Activated naive CD4-positive, alpha-beta T cell (primary cell): Measurements from ENCODE around the gene DNMT3A.

Experiments
- DNase-seq, 4 experiments: peaks; one replicate each; lab custom pipeline; 2025; lab: John Stamatoyannopoulos, UW

Gene DNMT3A

GRCh38 chr2:25341753-25342371 lies at the start of gene DNMT3A:
DNMT3A (minus strand) TSS chr2:25341925; CDS start chr2:25313984, 27,941 bp downstream.
- DNase-seq = peak in 2 of 4 experiments; percentile 28 to 56

GRCh38 chr2:25389161-25389560 lies 47.4 kb upstream of the DNMT3A start:
- DNase-seq = no peak

DNA sequence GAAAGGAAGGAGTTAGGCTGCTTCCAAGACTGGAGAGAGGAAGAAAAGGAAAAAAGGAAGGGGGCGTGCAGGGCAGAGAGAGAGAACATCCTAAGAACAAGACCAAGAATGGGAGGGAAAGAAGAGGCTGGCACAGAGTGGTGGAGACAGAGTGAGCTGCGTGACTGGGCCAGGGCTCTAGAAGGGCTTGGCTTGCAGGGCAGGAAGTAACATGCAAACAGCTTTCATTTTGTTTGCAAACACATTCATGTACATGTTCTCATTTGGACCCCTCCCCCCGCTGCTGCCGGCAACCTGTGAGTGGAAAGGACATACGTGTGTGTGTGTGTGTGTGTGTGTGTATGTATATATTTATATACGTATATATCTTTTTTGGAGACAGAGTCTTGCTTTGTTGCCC lies 46.8 kb upstream of the DNMT3A start:
- DNase-seq = no peak

DNA sequence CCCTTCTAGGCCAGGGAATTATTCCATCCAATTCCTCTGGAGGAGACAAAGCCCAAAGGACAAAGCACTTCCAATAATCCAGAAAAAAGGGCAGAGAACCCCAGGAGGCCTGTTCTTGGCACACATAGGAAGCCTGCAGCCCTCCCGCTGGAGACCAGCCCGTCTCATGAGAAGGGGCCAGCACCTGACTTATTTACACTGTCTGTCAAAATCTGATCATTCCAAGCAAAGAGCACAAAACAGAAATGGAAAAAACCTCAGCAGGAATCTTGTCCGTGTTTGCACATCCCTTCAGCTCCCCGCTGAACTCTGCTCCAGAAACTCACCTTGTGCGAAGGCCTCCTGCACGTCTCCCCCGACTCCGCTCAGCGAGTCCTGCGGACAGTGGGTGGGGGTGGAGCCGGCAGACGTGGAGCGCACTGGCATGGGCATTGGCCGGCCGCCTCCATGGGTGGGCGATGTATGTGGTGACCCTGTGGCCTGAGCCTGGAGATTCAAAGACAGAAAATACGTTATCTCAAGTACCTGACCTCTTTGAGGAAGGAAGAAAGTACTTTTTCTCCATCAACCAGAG lies 46.2 kb upstream of the DNMT3A start:
- no peak for DNase-seq

- DNase-seq = no peak
Measured at GRCh38 chr2:25386971-25387875, 45.5 kb upstream of the DNMT3A start.

- no peak for DNase-seq
Measured at GRCh38 chr2:25385910-25386309, 44.2 kb upstream of the DNMT3A start.

GRCh38 chr2:25383806-25384205 lies 42.1 kb upstream of the DNMT3A start:
- no peak for DNase-seq

DNA sequence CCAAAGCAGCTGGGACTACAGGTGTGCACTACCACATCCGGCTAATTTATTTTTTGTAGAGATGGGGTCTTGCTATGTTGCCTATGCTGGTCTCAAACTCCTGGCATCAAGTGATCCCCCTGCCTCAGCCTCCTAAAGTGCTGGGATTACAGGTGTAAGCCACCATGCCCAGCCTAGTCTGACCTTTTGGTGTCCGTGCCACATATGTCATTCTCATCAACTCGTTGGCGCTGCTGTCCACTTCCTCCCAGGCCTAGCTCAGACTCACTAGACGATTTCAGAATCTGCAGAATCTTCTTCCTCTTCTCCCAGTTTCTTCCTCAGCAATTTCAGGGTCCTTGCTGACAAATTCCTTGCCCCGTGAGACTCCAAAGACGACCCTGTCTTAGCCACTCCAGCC lies 39.8 kb upstream of the DNMT3A start:
- no peak for DNase-seq

GRCh38 chr2:25380586-25381375 lies 39.1 kb upstream of the DNMT3A start:
- DNase-seq = no peak

DNA sequence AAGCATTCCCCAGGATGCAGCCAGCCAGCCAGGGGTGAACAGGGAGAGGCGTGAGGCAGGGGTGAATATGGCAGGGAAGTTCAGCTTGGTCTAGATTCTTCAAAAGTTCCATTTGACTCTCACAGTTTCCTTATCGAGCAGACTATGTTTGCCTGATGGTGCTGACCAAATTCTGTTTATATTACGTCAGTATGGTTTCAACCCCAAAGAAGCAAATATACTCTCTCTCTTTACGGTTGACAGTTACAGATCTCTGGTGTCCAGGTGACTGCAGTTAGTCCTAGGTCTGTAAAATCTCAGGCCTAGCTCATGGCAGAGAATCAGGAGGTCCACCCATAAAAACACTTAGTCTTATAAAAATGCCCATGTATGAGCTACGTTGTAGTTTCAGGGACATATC lies 38.3 kb upstream of the DNMT3A start:
- no peak for DNase-seq

DNA sequence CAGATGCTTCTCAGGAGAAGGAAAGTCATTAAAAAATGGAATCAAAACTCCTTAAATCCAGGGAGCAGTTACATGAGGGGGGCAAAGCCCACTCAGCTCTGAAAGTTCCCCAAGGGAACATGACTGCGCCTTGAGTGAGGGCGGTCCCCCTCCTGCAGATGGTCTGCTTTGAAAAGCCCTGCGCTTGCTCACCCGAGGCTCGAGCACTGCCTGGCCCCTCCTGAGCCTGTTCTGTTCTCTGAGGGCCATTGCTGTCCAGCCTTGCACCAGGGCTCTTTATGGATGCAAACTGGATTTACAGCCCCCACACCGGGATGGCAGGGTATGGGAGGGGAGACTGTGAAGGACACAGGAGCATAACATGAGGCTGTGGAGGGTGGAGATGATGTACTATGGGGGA lies 37.8 kb upstream of the DNMT3A start:
- DNase-seq = no peak

GRCh38 chr2:25378731-25379490 lies 37.2 kb upstream of the DNMT3A start:
- no peak for DNase-seq

DNA sequence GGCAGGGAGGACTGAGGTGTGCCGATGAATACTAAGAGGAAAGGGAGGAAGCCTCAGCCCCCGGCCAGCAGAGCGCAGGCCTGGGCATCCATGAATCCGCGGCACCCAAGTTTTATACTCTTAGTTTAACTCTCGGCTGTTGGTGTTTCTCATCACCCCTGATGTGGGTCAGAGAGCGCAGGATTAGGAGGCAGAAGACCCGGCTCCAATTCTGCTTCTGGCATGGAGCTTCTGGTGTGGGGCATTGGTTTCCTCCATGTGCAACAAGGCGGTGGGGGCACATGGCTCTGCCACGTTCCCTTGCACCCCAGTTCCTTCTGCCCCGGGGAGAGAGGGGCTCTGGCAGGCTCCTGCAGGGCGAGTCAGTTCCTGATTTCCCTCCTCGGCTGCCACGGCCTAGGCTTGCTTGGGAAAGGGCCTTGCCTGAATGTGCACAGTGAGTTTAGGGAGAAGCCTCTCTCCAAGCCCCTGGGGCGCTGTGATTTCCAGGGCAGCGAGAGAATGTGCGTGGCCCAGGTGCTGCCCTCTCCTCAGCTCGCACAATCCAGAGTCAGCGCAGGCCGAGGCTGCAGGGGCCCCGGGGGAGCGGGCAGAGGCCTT lies 36.2 kb upstream of the DNMT3A start:
- DNase-seq = no peak

DNA sequence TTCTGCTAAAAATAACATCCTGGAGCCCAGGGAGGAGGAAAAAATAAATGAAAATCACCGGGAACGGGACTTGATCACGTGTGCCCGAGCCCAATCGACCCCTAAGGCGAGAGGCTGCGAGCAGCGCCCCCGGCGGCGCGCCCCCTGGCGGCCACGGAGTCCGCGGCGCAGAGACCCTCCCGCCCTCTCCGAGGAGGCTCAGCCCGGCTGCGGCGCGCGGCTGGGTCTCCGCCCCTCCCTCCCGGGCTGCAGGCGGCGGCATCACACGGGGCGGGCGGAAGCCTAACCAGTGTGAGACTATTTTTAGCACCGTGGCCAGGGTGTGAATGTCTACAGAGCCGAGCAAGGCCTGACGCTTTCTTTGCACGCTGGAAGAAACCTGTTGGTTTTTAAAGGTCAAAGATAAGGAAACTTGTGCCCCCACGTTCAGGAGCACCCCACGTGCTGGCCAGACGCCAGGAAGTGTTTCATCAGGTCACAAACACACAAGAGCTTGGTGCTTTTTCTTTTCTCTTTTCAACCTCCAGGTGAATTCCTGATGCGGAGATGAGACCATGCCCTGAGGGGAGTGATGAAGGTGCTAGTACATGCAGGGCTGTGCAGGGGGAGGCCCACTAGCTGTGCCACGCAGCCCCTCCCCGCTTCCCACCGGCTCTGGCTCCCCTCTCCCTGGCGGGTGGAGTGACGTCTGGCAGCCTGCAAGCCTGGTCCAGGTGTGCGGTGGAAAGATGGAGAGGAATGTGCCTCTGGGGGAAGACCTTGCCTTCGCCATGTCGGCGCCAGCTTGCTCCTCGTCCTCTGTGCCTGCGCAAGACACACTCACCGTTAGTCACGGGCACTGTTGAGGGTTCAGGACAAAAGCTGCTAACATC lies 35.3 kb upstream of the DNMT3A start:
- DNase-seq = peak; percentile 81 to 96 (median 92)

GRCh38 chr2:25375989-25376545 lies 34.3 kb upstream of the DNMT3A start:
- DNase-seq = no peak

- DNase-seq = no peak
Measured at GRCh38 chr2:25375371-25375988, 33.8 kb upstream of the DNMT3A start.

DNA sequence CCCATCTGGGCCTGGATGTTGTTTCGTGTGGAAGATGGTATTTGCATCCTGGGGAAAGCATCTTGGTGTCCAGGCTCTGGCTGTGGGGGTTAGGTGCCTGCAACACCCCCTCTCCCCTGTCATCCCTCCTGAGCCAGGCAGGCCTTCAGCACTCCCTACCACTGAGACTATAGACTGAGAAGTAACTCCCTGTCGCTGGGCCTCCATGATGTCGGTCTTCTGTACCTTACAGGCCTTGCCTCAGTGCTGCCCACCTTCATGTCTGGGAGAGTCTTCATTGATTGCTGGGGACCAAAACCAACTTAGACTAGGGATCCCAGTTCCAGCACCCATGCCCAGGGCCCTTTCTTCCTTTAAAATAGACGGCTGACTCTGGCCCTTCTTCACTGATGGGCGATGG lies 33.1 kb upstream of the DNMT3A start:
- no peak for DNase-seq

DNA sequence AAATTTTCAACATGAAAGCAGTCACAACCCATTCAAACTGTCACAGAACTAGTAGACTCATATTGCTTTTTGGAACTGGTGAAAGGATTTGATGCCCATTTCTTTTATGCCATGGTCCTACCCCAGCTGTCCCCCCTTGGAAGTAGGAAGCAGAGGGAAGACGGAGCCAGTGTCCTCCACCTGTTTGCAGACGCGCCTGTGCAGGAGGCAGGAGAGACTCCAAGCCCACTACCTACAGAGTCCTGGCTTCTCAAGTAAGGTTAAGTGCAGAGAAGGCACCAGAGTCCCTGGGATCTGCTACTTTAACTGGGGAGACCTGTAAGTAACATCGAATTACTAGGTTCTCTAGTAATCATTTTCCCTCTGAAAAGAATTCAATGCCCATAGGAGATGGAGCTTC lies 32.7 kb upstream of the DNMT3A start:
- DNase-seq = no peak

DNA sequence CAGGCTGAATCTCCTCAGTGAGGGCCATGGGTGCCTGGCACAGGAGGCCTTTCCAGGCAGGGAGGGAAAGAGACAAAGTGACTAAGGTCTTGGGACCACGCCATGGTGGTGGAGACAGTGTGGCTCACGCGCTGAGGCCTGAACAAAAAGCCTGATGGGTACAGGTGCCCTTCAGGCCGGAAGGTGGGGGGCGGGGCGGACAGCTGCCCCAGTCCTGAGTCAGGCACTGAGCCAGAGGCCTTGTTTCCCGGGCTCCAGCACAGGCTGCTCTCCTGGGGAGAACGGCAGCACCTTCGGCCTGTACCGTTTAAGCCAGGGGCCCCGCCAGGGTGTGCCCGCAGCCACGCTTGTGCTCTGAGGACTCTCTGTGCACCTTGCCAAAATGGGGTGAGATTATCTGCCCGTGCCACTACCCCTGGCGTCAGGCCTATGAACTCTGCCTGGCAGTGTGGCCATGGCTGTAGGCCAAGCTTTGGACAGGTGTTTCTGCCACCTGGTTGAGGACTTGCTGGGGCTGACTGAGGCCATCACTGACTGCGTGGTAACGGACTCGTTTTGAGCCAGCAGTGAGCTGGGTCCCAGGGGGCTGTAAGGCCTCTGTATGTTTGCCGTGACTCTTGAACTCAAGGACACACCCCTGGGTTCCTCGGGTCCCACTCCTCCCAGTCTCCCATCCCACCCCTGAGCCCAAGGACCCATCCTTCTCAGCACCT lies 31.7 kb upstream of the DNMT3A start:
- no peak for DNase-seq
